Fibroblast of mammary gland (primary cell): Measurements from ENCODE around the gene OR5H6.

Source experiments
- DNase-seq: peaks from one replicate; pipeline ENCODE4 v3.0.0-alpha.2; 2010; ENCODE audit warnings: low read depth
- H3K4me3 ChIP-seq: 2 replicates; pipeline ENCODE4 v1.5.1; 2011; ENCODE audit warnings: low read depth, mild to moderate bottlenecking, low read length, moderate library complexity; ENCODE audit not compliant: control insufficient read depth
- CTCF ChIP-seq: conservative IDR thresholded peaks from 2 replicates; pipeline ENCODE4 v1.5.1; 2011; ENCODE audit warnings: low read depth, low read length, inconsistent platforms; ENCODE audit not compliant: control insufficient read depth, insufficient read depth

The OR5H6 gene

GRCh38 chr3:98272126-98272525 lies 8.1 kb downstream of the OR5H6 start:
- no peak for TF ChIP-seq CTCF
- DNase-seq: no peak
- no peak overlapping the region for H3K4me3 ChIP-seq

DNA sequence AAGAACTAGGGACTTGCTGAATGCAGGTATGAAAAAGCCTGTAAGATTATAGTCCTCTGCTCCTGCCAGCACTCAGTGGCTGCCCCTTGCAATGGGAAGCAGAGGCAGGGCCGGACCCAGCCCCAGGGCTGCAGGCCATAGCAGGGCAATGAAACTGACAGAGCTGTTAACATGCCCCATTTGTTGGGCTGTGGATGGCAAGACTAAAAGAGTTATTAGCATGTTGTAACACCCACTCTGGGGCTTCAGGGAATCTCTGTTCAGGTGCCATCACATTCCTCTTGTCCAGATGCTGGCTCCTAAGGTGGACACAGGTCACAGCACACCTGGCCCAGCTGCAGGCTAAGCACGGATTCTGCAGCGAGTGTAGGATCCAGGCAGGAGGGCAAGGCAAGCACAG lies 10.9 kb downstream of the OR5H6 start:
- no peak for TF ChIP-seq CTCF
- no peak for DNase-seq
- no peak overlapping the region for H3K4me3 ChIP-seq

GRCh38 chr3:98282205-98282604 lies 18.2 kb downstream of the OR5H6 start, which contains the start of gene OR5H2:
OR5H2 (plus strand) TSS chr3:98282505; CDS start chr3:98282903, 398 bp downstream.
- no peak for DNase-seq
- H3K4me3 ChIP-seq: no peak within 1 kb of the TSS
- TF ChIP-seq CTCF: no peak

- TF ChIP-seq CTCF: no peak
- DNase-seq: no peak
- H3K4me3 ChIP-seq: no peak overlapping the region
Observed at GRCh38 chr3:98290916-98291315, 26.9 kb downstream of the OR5H6 start.

- no peak for DNase-seq
- no peak overlapping the region for H3K4me3 ChIP-seq
- no peak for TF ChIP-seq CTCF
Observed at GRCh38 chr3:98291332-98291957, 27.4 kb downstream of the OR5H6 start.
